Vagina (tissue), 2 donors: ENCODE data around the gene PDGFC. TPM values are rescaled to one million over a fixed set of nuclear protein-coding genes. Genes with fewer than 3 reads are reported as not detected.

Experiments
- DNase-seq, 2 donors: peaks; one replicate each; pipeline ENCODE4 v3.0.0-alpha.2; 2017; ENCODE audit errors: extremely low spot score in 2 of 2
- H3K27ac ChIP-seq: fragments of 200-600 bp; sonication (generic); one replicate; pipeline ENCODE4 v1.5.1; 2019
- H3K27me3 ChIP-seq: fragments of 200-600 bp; sonication (generic); one replicate; pipeline ENCODE4 v1.5.1; 2019
- H3K36me3 ChIP-seq, 2 donors: fragments of 200-600 bp; sonication (generic); one replicate each; pipeline ENCODE4 v1.5.1; 2017 to 2019
- H3K4me1 ChIP-seq: fragments of 200-600 bp; sonication (generic); one replicate; pipeline ENCODE4 v1.5.1; 2019
- H3K4me3 ChIP-seq, 2 donors: fragments of 200-600 bp; sonication (generic); 1 replicate in 1 of 2; 2 replicates in 1 of 2; pipeline ENCODE4 v1.5.1; 2016 to 2019
- H3K9me3 ChIP-seq: fragments of 200-600 bp; sonication (generic); one replicate; pipeline ENCODE4 v1.5.1; 2019
- POLR2A ChIP-seq, 2 donors: fragments of 450-650 bp; IDR thresholded peaks; one replicate each; pipeline ENCODE4 v1.6.1; 2017; ENCODE audit warnings: antibody characterized with exemption in 2 of 2, mild to moderate bottlenecking in 2 of 2, moderate library complexity in 2 of 2
- POLR2AphosphoS5 ChIP-seq, 2 donors: sonication (generic); formaldehyde crosslinking; IDR thresholded peaks; one replicate each; pipeline ENCODE4 v1.9.0; 2017; ENCODE audit warnings: antibody characterized with exemption in 2 of 2, mild to moderate bottlenecking in 2 of 2, low read depth in 1 of 2; ENCODE audit not compliant: insufficient read depth in 1 of 2
- intact Hi-C: fragments of 100-400 bp; cut with DNase I; formaldehyde crosslinking; loops from one replicate; pipeline ENCODE4 v1.15.1; 2023
- total RNA-seq: library from RNA; depleted of rRNA; stranded (reverse); fragments of >200 nt; gene quantifications from one replicate; pipeline ENCODE4 v1.2.3, GENCODE V29; 2016
- TF ChIP-seq, protein P1 (sequence below), 3 experiments: fragments of 450-650 bp in 2 of 3; fragments of 200-600 bp in 1 of 3; sonication (generic) in 1 of 3; IDR thresholded peaks; one replicate each; pipeline ENCODE4 v1.5.1; 2017 to 2019; ENCODE audit warnings: antibody characterized with exemption in 3 of 3, mild to moderate bottlenecking in 2 of 3, moderate library complexity in 2 of 3

The PDGFC gene
- total RNA-seq, 1 donor from 2014 or later, result 19.4 TPM

- DNase-seq, result no peak
- Histone ChIP-seq H3K4me1 (peaks cover 48% of the 10 kb centered on the region), H3K27ac (no peak overlapping the region)
Measured at GRCh38 chr4:156775813-156776212, 195.8 kb downstream of the PDGFC start.

DNA sequence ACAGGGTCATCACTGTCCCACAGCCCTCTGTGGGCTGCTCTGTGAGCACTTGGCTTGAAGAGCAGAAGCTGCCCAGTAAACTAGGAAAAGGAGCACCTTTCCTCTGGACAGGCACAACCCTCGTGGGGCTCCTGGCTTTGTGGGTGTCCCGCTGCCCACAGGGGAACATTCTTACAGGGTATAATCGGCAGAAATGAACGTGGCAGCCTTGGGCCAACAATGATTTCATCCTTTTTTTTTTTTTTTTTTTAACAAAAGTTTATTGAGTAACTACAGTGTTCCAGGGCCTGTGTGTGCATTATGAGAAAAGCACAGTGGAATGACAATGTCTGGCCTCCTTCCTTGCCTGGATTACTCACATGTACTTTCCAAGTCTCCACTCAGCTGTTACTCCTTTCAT, 197.2 kb downstream of the PDGFC start:
- Histone ChIP-seq H3K9me3 (no peaks in the 10 kb centered on the region), H3K27ac (no peak overlapping the region), H3K27me3 (no peaks in the 10 kb centered on the region), H3K4me3 (no peak overlapping the region), H3K36me3 (no peaks in the 10 kb centered on the region), H3K4me1 (peaks cover 56% of the 10 kb centered on the region)
- no peak for DNase-seq
- TF ChIP-seq, protein P1, sequence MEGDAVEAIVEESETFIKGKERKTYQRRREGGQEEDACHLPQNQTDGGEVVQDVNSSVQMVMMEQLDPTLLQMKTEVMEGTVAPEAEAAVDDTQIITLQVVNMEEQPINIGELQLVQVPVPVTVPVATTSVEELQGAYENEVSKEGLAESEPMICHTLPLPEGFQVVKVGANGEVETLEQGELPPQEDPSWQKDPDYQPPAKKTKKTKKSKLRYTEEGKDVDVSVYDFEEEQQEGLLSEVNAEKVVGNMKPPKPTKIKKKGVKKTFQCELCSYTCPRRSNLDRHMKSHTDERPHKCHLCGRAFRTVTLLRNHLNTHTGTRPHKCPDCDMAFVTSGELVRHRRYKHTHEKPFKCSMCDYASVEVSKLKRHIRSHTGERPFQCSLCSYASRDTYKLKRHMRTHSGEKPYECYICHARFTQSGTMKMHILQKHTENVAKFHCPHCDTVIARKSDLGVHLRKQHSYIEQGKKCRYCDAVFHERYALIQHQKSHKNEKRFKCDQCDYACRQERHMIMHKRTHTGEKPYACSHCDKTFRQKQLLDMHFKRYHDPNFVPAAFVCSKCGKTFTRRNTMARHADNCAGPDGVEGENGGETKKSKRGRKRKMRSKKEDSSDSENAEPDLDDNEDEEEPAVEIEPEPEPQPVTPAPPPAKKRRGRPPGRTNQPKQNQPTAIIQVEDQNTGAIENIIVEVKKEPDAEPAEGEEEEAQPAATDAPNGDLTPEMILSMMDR (IDR thresholded peaks at IDR 0.05), result no peak
- TF ChIP-seq POLR2AphosphoS5 (IDR thresholded peaks at IDR 0.05; ENCODE audit: insufficient read depth in 1 of 2, low read depth in 1 of 2), result peak in 1 of 2 donors; percentile 31
- no peak for TF ChIP-seq POLR2A (IDR thresholded peaks at IDR 0.05)
- intact Hi-C loops, result no loop called here

More at GRCh38 chr4:156775813-156776212, 195.8 kb downstream of the PDGFC start:
- TF ChIP-seq, protein P1 (IDR thresholded peaks at IDR 0.05), result no peak
- TF ChIP-seq POLR2AphosphoS5 (IDR thresholded peaks at IDR 0.05; ENCODE audit: insufficient read depth in 1 of 2, low read depth in 1 of 2) (no peak), POLR2A (IDR thresholded peaks at IDR 0.05) (no peak)
- Histone ChIP-seq H3K36me3 (no peaks in the 10 kb centered on the region), H3K4me3 (no peak overlapping the region), H3K27me3 (no peaks in the 10 kb centered on the region), H3K9me3 (no peaks in the 10 kb centered on the region)
- intact Hi-C loops, result no loop called here

- no peaks in the 10 kb centered on the region for H3K36me3 ChIP-seq
- H3K9me3 ChIP-seq, result no peaks in the 10 kb centered on the region
- TF ChIP-seq POLR2AphosphoS5 (IDR thresholded peaks at IDR 0.05; ENCODE audit: insufficient read depth in 1 of 2, low read depth in 1 of 2) (no peak), POLR2A (IDR thresholded peaks at IDR 0.05) (no peak)
- TF ChIP-seq, protein P1 (IDR thresholded peaks at IDR 0.05), result no peak
- H3K4me3 ChIP-seq, result no peak overlapping the region
- intact Hi-C loops, result no loop called here
- H3K27ac ChIP-seq, result no peak overlapping the region
- no peak for DNase-seq
- no peaks in the 10 kb centered on the region for H3K27me3 ChIP-seq
- H3K4me1 ChIP-seq, result peaks cover 50% of the 10 kb centered on the region
Measured at GRCh38 chr4:156773648-156774357, 197.8 kb downstream of the PDGFC start.

GRCh38 chr4:156771171-156771837, 200.3 kb downstream of the PDGFC start:
- Histone ChIP-seq H3K27me3 (no peaks in the 10 kb centered on the region), H3K36me3 (no peaks in the 10 kb centered on the region), H3K9me3 (no peaks in the 10 kb centered on the region), H3K4me3 (peak overlapping the region in 1 of 2 donors; percentile 11), H3K27ac (peak overlapping the region; percentile 25), H3K4me1 (peaks cover 37% of the 10 kb centered on the region)
- intact Hi-C loops, result no loop called here
- TF ChIP-seq POLR2A (IDR thresholded peaks at IDR 0.05) (no peak), POLR2AphosphoS5 (IDR thresholded peaks at IDR 0.05; ENCODE audit: insufficient read depth in 1 of 2, low read depth in 1 of 2) (peak in 1 of 2 donors; percentile 76)
- DNase-seq, result peak in 1 of 2 donors; percentile 89

- Histone ChIP-seq H3K4me1 (peaks cover 30% of the 10 kb centered on the region), H3K4me3 (no peak overlapping the region), H3K27me3 (no peaks in the 10 kb centered on the region), H3K27ac (no peak overlapping the region), H3K36me3 (no peaks in the 10 kb centered on the region), H3K9me3 (no peaks in the 10 kb centered on the region)
- no peak for DNase-seq
- TF ChIP-seq POLR2A (IDR thresholded peaks at IDR 0.05) (no peak), POLR2AphosphoS5 (IDR thresholded peaks at IDR 0.05; ENCODE audit: insufficient read depth in 1 of 2, low read depth in 1 of 2) (no peak)
- TF ChIP-seq, protein P1 (IDR thresholded peaks at IDR 0.05), result no peak
- intact Hi-C loops, result no loop called here
Measured at GRCh38 chr4:156770140-156770539, 201.5 kb downstream of the PDGFC start.
